ENCODE measurements around the gene MTO1.
"Not testable (repeated sequence)": the region's sequence is repeated elsewhere in the genome, so short reads cannot be mapped to it uniquely, and the experiment has no call there.

Gene MTO1

GRCh38 chr6:73461537-73462350 is at the start of gene MTO1:
Gene MTO1 (plus strand): TSS chr6:73461737. CDS start chr6:73461855, 118 bp downstream.
- Mint-ChIP-seq H3K27me3 (no peaks in the 10 kb centered on the region), H3K27ac (peak within 1 kb of the TSS; percentile 99), H3K4me1 (ENCODE audit: low read depth) (peaks cover 31% of the 10 kb centered on the region)

GRCh38 chr6:73413102-73413501 is 48.4 kb upstream of the MTO1 start:
- H3K4me1 Mint-ChIP-seq (ENCODE audit: low read depth), result no peaks in the 10 kb centered on the region
- H3K27ac Mint-ChIP-seq, result no peak overlapping the region
- peaks cover 7% of the 10 kb centered on the region for H3K36me3 Mint-ChIP-seq
- no peak overlapping the region for H3K4me3 Mint-ChIP-seq
- H3K9me3 Mint-ChIP-seq (ENCODE audit: low read depth), result no peaks in the 10 kb centered on the region
- no peaks in the 10 kb centered on the region for H3K27me3 Mint-ChIP-seq

More at GRCh38 chr6:73461537-73462350, at the start of gene MTO1:
- peak within 1 kb of the TSS; percentile 99 for H3K4me3 Mint-ChIP-seq
- no peaks in the 10 kb centered on the region for H3K9me3 Mint-ChIP-seq (ENCODE audit: low read depth)
- H3K36me3 Mint-ChIP-seq, result no peaks in the 10 kb centered on the region

GRCh38 chr6:73418081-73418741 is 43.3 kb upstream of the MTO1 start:
- H3K36me3 Mint-ChIP-seq, result peaks cover 12% of the 10 kb centered on the region

GRCh38 chr6:73421534-73421933 is 40.0 kb upstream of the MTO1 start:
- Mint-ChIP-seq H3K27me3 (no peaks in the 10 kb centered on the region), H3K9me3 (ENCODE audit: low read depth) (no peaks in the 10 kb centered on the region), H3K27ac (no peak overlapping the region), H3K4me1 (ENCODE audit: low read depth) (peaks cover 22% of the 10 kb centered on the region), H3K4me3 (no peak overlapping the region), H3K36me3 (peaks cover 9% of the 10 kb centered on the region)

More at GRCh38 chr6:73418081-73418741, 43.3 kb upstream of the MTO1 start:
- no peaks in the 10 kb centered on the region for H3K27me3 Mint-ChIP-seq
- H3K4me1 Mint-ChIP-seq (ENCODE audit: low read depth), result peaks cover 19% of the 10 kb centered on the region
- no peak overlapping the region for H3K4me3 Mint-ChIP-seq
- no peaks in the 10 kb centered on the region for H3K9me3 Mint-ChIP-seq (ENCODE audit: low read depth)
- no peak overlapping the region for H3K27ac Mint-ChIP-seq

- peaks cover 9% of the 10 kb centered on the region for H3K36me3 Mint-ChIP-seq
- no peaks in the 10 kb centered on the region for H3K4me1 Mint-ChIP-seq (ENCODE audit: low read depth)
- no peaks in the 10 kb centered on the region for H3K9me3 Mint-ChIP-seq (ENCODE audit: low read depth)
- no peak overlapping the region for H3K27ac Mint-ChIP-seq
- H3K27me3 Mint-ChIP-seq, result no peaks in the 10 kb centered on the region
- no peak overlapping the region for H3K4me3 Mint-ChIP-seq
Observed at GRCh38 chr6:73435236-73435635, 26.3 kb upstream of the MTO1 start.

GRCh38 chr6:73443555-73443954 is 18.0 kb upstream of the MTO1 start:
- Mint-ChIP-seq H3K27me3 (no peaks in the 10 kb centered on the region), H3K9me3 (ENCODE audit: low read depth) (no peaks in the 10 kb centered on the region), H3K4me1 (ENCODE audit: low read depth) (peaks cover 7% of the 10 kb centered on the region), H3K27ac (no peak overlapping the region), H3K36me3 (peaks cover 22% of the 10 kb centered on the region), H3K4me3 (no peak overlapping the region)

- H3K36me3 Mint-ChIP-seq, result peaks cover 2% of the 10 kb centered on the region
- H3K4me1 Mint-ChIP-seq (ENCODE audit: low read depth), result peaks cover 24% of the 10 kb centered on the region
- H3K27ac Mint-ChIP-seq, result peak overlapping the region; percentile 87
- no peaks in the 10 kb centered on the region for H3K9me3 Mint-ChIP-seq (ENCODE audit: low read depth)
- H3K27me3 Mint-ChIP-seq, result no peaks in the 10 kb centered on the region
- H3K4me3 Mint-ChIP-seq, result peak overlapping the region; percentile 94
Observed at GRCh38 chr6:73451223-73452106, 10.1 kb upstream of the MTO1 start.

- Mint-ChIP-seq H3K36me3 (peaks cover 2% of the 10 kb centered on the region), H3K4me1 (ENCODE audit: low read depth) (peaks cover 24% of the 10 kb centered on the region), H3K4me3 (peak within 1 kb of the TSS; percentile 94), H3K27me3 (no peaks in the 10 kb centered on the region), H3K27ac (peak within 1 kb of the TSS; percentile 87), H3K9me3 (ENCODE audit: low read depth) (no peaks in the 10 kb centered on the region)
Observed at GRCh38 chr6:73452107-73452461, 9.5 kb upstream of the MTO1 start, which contains the start of gene CGAS. Gene CGAS (minus strand): TSS chr6:73452297. CDS start chr6:73452181, 116 bp downstream.

- Mint-ChIP-seq H3K4me3 (no peak overlapping the region), H3K36me3 (no peaks in the 10 kb centered on the region), H3K27ac (no peak overlapping the region), H3K27me3 (no peaks in the 10 kb centered on the region), H3K9me3 (ENCODE audit: low read depth) (no peaks in the 10 kb centered on the region), H3K4me1 (ENCODE audit: low read depth) (peaks cover 16% of the 10 kb centered on the region)
Observed at GRCh38 chr6:73455865-73456629, 5.5 kb upstream of the MTO1 start.

- H3K27me3 Mint-ChIP-seq; H3K36me3 Mint-ChIP-seq; H3K9me3 Mint-ChIP-seq (ENCODE audit: low read depth); H3K4me3 Mint-ChIP-seq: not testable (repeated sequence)
- Mint-ChIP-seq H3K4me1 (ENCODE audit: low read depth) (peaks cover 33% of the 10 kb centered on the region), H3K27ac (peak overlapping the region; percentile 43)
Observed at GRCh38 chr6:73459474-73459873, 2.1 kb upstream of the MTO1 start.

- H3K27ac Mint-ChIP-seq, result peak overlapping the region; percentile 78
- H3K4me3 Mint-ChIP-seq, result peak overlapping the region; percentile 73
- no peaks in the 10 kb centered on the region for H3K9me3 Mint-ChIP-seq (ENCODE audit: low read depth)
- H3K36me3 Mint-ChIP-seq, result no peaks in the 10 kb centered on the region
- peaks cover 32% of the 10 kb centered on the region for H3K4me1 Mint-ChIP-seq (ENCODE audit: low read depth)
- H3K27me3 Mint-ChIP-seq, result no peaks in the 10 kb centered on the region
Observed at GRCh38 chr6:73460056-73460455, 1.5 kb upstream of the MTO1 start.

GRCh38 chr6:73471686-73472290 is 10.3 kb downstream of the MTO1 start:
- Mint-ChIP-seq H3K9me3 (ENCODE audit: low read depth) (no peaks in the 10 kb centered on the region), H3K4me3 (peak overlapping the region; percentile 32), H3K27ac (peak overlapping the region; percentile 74), H3K36me3 (no peaks in the 10 kb centered on the region), H3K27me3 (no peaks in the 10 kb centered on the region), H3K4me1 (ENCODE audit: low read depth) (peaks cover 13% of the 10 kb centered on the region)

- no peak overlapping the region for H3K27ac Mint-ChIP-seq
- no peak overlapping the region for H3K4me3 Mint-ChIP-seq
- peaks cover 6% of the 10 kb centered on the region for H3K36me3 Mint-ChIP-seq
- H3K27me3 Mint-ChIP-seq, result no peaks in the 10 kb centered on the region
- peaks cover 7% of the 10 kb centered on the region for H3K4me1 Mint-ChIP-seq (ENCODE audit: low read depth)
- no peaks in the 10 kb centered on the region for H3K9me3 Mint-ChIP-seq (ENCODE audit: low read depth)
Observed at GRCh38 chr6:73476723-73477122, 15.2 kb downstream of the MTO1 start.

GRCh38 chr6:73477407-73477806 is 15.9 kb downstream of the MTO1 start:
- no peaks in the 10 kb centered on the region for H3K9me3 Mint-ChIP-seq (ENCODE audit: low read depth)
- H3K36me3 Mint-ChIP-seq, result peaks cover 8% of the 10 kb centered on the region
- no peak overlapping the region for H3K27ac Mint-ChIP-seq
- no peak overlapping the region for H3K4me3 Mint-ChIP-seq
- H3K27me3 Mint-ChIP-seq, result no peaks in the 10 kb centered on the region
- peaks cover 2% of the 10 kb centered on the region for H3K4me1 Mint-ChIP-seq (ENCODE audit: low read depth)
